ENCODE data around the gene MAT1A.
"Not testable (repeated sequence)": the region's sequence is repeated elsewhere in the genome, so short reads cannot be mapped to it uniquely, and the experiment has no call there.

The MAT1A gene

DNA sequence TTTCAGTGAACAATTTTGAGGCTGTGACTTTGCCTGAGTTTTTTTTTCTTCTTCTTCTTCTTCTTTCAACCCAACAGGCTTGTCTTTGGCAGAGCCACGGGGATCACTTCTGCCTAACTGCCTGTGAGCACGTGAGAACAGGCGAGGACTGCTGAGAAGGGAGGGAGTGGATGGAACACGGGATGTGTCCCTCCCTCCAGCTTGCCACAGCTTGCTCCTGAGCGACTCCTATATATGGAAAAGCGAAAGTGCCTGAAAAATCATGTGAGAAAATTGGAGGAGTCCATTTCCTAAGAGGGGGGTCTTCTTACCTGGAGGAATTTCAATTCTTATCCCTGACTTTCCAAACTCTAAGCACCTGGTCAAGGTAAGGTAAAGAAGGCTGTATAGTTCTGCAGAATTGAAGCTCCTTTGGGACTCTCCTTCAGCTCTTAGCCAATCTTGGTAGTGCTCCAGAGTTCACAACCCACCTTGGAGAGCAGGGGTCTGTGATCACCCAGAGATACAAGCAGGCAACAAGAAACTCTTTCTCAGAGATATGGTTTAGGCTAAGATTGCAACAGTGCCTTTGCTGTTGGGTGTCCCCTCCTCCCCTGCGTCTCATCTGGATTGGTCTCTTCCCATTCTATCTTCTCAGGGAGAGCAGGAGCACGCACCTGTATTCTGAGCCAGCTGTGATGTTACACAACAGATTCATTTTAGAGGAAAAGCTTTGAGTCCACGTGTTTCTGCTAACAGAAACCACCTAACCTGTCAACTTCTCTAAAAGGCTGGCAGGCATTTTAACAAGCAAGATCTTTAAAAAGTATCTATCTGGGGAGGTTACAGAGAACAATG is at the start of gene MAT1A:
Gene MAT1A, minus strand, starts transcription at position 208 of the 837 bp plus-strand sequence. CDS start 235 bp downstream, outside the sequence.
- DNase-seq: no peak

GRCh38 chr10:80333983-80334382 is 44.5 kb upstream of the MAT1A start:
- no peak for DNase-seq

GRCh38 chr10:80324891-80325364 is 35.5 kb upstream of the MAT1A start:
- no peak for DNase-seq

DNA sequence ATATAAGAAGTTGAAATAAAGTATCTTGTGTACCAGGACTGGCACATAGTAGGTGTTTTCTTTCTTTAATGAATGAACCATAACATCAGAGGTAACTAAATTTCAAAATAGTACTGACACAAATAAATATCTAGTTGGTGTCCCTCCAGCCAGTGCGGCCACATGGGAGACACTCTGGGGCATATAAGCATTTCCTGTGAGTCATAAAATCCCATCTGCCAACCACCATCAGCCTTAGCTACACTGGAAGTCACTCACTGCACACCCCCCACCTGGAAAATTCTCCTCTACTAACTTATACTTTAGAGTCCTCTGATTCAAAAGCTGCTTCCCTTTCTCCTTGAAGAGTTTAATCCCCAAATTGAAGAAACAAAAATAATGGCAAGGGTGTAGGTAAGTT is 34.6 kb upstream of the MAT1A start:
- DNase-seq: no peak

- no peak for DNase-seq
Measured at GRCh38 chr10:80323311-80323710, 33.9 kb upstream of the MAT1A start.

- no peak for DNase-seq
Measured at GRCh38 chr10:80322711-80323110, 33.3 kb upstream of the MAT1A start.

GRCh38 chr10:80322158-80322557 is 32.7 kb upstream of the MAT1A start:
- DNase-seq: no peak

GRCh38 chr10:80321183-80321582 is 31.7 kb upstream of the MAT1A start:
- no peak for DNase-seq

DNA sequence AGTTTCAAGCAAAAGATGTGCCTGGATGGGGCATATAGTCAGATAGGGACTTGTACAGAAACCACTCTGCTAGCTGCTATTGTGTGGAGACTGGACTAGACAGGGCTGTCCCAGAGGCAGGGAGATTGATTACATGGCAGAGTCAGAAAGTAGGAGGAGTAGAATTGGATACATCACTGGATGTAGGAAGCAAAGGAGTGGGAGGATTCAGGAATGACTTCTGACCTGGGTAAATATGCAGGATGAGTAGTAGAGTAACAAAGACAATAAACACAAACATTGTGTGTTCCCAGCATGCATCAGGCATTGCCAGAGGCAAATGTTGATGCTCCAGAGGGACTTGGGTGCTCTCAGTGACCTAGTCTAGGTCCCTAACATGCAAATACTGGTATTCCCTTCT is 30.9 kb upstream of the MAT1A start:
- DNase-seq: no peak

DNA sequence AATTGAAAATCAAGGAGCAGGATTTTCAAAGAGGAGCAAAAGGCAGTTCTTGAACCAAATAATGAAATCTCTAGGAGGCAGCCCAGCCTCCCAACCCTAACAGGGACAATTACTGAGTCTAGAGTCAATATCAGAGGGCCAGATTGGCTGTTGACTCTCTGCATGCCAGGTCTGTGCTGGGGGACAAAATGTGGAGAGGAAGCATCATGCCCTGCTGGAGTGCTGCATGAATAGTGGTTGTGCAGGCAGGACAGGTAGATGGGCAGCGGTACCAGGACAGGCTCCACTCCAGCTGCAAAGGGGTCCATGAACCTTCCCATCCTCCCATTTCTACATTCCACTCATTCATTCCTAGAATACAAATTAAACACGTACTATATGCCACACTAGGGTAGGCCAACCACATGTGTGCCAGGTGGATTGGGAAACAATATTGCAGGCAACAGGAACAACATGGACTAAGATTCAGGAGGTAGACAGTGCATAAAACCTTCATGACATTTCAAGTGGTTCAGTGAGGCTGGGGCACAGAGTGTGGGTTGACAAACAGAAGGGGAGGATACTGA is 30.4 kb upstream of the MAT1A start:
- DNase-seq: no peak

GRCh38 chr10:80319318-80319717 is 29.9 kb upstream of the MAT1A start:
- DNase-seq: no peak

- no peak for DNase-seq
Measured at GRCh38 chr10:80318742-80319141, 29.3 kb upstream of the MAT1A start.

DNA sequence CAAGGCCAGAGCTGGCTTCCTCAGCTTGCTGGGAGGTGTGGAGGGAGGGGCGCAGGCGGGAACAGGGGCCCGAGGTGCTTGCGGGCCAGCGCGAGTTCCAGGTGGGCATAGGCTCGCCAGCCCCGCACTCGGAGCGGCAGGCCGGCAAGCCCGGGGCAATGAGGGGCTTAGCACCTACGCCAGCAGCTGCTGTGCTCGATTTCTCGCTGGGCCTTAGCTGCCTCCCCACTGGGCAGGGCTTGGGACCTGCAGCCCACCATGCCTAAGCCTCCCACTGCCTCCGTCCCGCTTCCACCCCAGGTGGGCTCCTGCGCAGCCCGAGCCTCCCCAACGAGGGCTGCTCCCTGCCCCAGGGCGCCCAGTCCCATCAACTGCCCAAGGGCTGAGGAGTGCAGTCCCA is 25.9 kb upstream of the MAT1A start:
- no peak for DNase-seq

DNA sequence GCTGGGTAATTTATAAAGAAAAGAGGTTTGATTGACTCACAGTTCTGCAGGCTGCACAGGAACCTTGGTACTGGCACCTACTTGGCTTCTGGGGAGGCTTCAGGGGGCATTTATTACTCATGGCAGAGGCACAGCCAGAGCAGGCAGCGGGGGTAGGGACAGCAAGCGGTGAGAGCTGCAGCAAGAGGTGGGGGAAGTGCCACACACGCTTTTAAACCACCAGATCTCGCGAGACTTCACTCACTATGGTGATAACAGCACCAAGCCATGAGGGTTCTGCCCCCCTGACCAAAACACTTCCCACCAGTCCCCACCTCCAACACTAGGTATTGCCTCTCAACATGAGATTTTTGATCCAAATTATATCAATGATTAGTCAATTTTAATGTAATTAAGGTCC is 24.1 kb upstream of the MAT1A start:
- DNase-seq: no peak

DNA sequence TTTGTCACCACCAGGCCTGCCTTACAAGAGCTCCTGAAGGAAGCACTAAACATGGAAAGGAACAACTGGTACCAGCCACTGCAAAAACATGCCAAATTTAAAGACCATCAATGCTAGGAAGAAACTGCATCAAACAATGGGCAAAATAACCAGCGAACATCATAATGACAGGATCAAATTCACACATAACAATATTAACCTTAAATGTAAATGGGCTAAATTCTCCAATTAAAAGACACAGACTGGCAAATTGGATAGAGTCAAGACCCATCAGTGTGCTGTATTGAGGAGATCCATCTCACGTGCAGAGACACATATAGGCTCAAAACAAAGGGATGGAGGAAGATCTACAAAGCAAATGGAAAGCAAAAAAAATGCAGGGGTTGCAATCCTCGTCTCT is 16.5 kb upstream of the MAT1A start:
- not testable (repeated sequence) for DNase-seq

DNA sequence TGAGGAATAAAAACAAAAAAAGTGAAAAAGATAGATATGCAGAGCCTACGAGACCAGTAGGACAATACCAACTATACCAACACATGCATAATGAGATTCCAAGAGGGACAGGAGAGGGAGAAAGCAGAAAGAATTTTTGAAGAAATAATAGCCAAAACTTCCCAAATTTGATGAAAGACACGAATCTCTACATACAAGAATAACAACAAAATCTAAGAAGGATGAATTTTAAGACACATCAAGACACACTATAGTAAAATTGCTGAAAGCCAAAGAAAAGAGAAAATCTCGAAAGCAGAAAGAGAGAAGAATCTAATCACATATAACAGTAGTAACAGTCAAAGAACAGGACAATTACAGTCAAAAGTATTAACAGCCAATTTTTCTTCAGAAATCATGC is 7.5 kb upstream of the MAT1A start:
- no peak for DNase-seq

DNA sequence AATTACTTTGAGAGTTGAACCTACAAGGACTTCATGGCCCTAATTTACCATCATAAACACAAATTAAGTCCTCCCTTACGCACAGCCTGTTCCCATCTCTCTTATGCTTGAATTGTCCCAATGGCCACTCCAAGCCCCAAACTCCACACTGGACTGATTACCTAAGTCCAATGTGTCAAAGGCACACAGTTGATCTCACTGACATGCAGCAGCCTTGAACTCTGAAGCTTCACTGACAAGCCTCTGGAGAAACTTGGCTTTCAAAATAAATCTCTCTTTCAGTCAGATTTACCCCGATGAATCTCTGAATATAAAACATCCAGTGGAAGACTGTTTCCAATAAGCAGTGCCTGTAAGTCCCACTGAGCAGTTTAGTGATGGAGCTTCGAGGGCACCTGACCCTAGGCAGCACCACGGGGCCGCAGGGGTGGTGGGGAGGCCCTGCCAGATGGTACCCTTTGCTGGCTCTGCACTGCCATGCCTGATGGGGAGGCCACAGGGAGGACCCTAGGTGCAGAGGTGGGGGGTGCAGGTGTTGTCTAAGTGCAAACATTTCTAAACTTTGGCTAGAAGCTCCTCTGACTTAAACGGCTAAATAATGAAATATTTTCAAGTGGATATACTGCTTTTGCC is 3.3 kb upstream of the MAT1A start:
- DNase-seq: no peak

GRCh38 chr10:80290474-80291220 is 1.2 kb upstream of the MAT1A start:
- no peak for DNase-seq

DNA sequence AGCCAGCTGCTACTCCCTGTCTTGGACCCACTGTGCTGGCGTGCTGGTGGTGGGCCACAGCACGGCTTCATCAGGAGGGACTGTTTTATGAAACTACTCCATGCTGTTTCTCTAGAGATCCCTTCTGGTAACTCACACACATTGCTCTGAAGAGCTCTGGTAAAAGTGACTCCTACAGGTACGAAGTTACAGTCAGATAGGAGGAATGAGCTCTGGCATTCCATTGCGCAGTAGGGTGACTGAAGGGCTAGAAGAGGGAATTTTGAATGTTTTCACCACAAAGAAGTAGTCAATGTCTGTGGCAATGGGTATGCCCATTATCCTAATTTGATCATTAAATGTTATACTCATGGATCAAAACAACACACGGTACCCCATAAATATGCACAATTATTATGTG is 609 bp downstream of the MAT1A start:
- no peak for DNase-seq

GRCh38 chr10:80284522-80284921 is 4.9 kb downstream of the MAT1A start:
- DNase-seq: no peak

- DNase-seq: no peak
Measured at GRCh38 chr10:80283536-80284199, 5.8 kb downstream of the MAT1A start.

GRCh38 chr10:80283119-80283518 is 6.3 kb downstream of the MAT1A start:
- DNase-seq: no peak
